HCT116 (cell line): ENCODE results near the gene POLD2. TPM values are rescaled to one million over a fixed set of nuclear protein-coding genes. Genes with fewer than 3 reads are reported as not detected.

Experiments
- ATAC-seq: fragments of 200-7000 bp; cut with Tn5 transposase; 2 replicates; pipeline ENCODE4 v1.9.1; 2020; ENCODE audit warnings: mild to moderate bottlenecking, moderate library complexity
- BruUV-seq: library from RNA; stranded (reverse); fragments of 400-500 nt; replicated peaks from 2 replicates; lab custom pipeline; 2021; lab: Mats Ljungman, UMichigan
- CTCF ChIA-PET: fragments of 300-600 bp; sonication (Branson Sonifier 250); formaldehyde crosslinking; loops from one replicate; lab custom pipeline; 2021; ENCODE audit warnings: antibody characterized with exemption; lab: Charles Lee
- POLR2A ChIA-PET: fragments of 300-600, 350-600 bp; sonication (Branson Sonifier 250); formaldehyde crosslinking; loops from one replicate; lab custom pipeline; 2021; ENCODE audit warnings: antibody characterized with exemption; lab: Charles Lee
- RAD21 ChIA-PET, 2 experiments: fragments of 300-600 bp; sonication (Branson Sonifier 250); formaldehyde crosslinking; loops; one replicate each; lab custom pipeline; 2023; ENCODE audit warnings: low total read pairs in 2 of 2; ENCODE audit not compliant: uncharacterized antibody in 2 of 2, unreplicated experiment in 2 of 2, low non-redundant PET in 1 of 2; lab: Charles Lee
- DNase-seq: peaks from one replicate; pipeline ENCODE4 v3.0.0-alpha.2; 2010; ENCODE audit warnings: low read depth, low spot score
- H2AFZ ChIP-seq: fragments of 200-600 bp; shearing (Covaris generic), sonication (generic); 2 replicates; pipeline ENCODE4 v1.6.1; 2017; ENCODE audit warnings: low read depth, mixed run types, mixed read lengths, antibody characterized with exemption, low read length; ENCODE audit not compliant: poor library complexity, severe bottlenecking
- H3K27ac ChIP-seq: 2 replicates; pipeline ENCODE4 v1.5.1; 2012; ENCODE audit warnings: low read depth, low read length
- H3K27me3 ChIP-seq: fragments of 200-600 bp; sonication (generic); 2 replicates; pipeline ENCODE4 v1.6.1; 2016; ENCODE audit warnings: mixed run types, low read length, mixed read lengths; ENCODE audit not compliant: insufficient read depth
- H3K36me3 ChIP-seq, 2 experiments: fragments of 200-500 bp in 1 of 2; fragments of 200-600 bp in 1 of 2; sonication (Bioruptor generic) in 1 of 2; sonication (generic) in 1 of 2; 2 replicates each; pipeline versions ENCODE4 v1.5.1 to v1.6.1; 2014 to 2016; ENCODE audit warnings: low read length in 2 of 2, inconsistent platforms in 1 of 2, mixed read lengths in 1 of 2, mixed run types in 1 of 2; ENCODE audit not compliant: insufficient read depth in 2 of 2, control insufficient read depth in 1 of 2
- H3K4me1 ChIP-seq, 2 experiments: fragments of 200-600 bp in 1 of 2; sonication (generic) in 1 of 2; 2 replicates each; pipeline versions ENCODE4 v1.5.1 to v1.6.1; 2012 to 2017; ENCODE audit warnings: low read length in 2 of 2, inconsistent platforms in 1 of 2, mild to moderate bottlenecking in 1 of 2, mixed read lengths in 1 of 2, mixed run types in 1 of 2, moderate library complexity in 1 of 2; ENCODE audit not compliant: insufficient read depth in 2 of 2, control insufficient read depth in 1 of 2
- H3K4me2 ChIP-seq: fragments of 200-600 bp; sonication (generic); 2 replicates; pipeline ENCODE4 v1.6.1; 2017; ENCODE audit warnings: mixed run types, low read length, mixed read lengths
- H3K4me3 ChIP-seq, 2 experiments: fragments of 200-600 bp in 1 of 2; sonication (generic) in 1 of 2; replicated peaks in 1 of 2; 2 replicates each; pipeline ENCODE4 v1.5.1; 2011 to 2016; ENCODE audit warnings: low read length in 2 of 2, control low read depth in 1 of 2, low read depth in 1 of 2, mild to moderate bottlenecking in 1 of 2, mixed read lengths in 1 of 2, mixed run types in 1 of 2
- H3K79me2 ChIP-seq: fragments of 200-600 bp; sonication (generic); 2 replicates; pipeline ENCODE4 v1.6.1; 2017; ENCODE audit warnings: mild to moderate bottlenecking, mixed run types, low read length, moderate library complexity, mixed read lengths; ENCODE audit not compliant: insufficient read depth
- H3K9ac ChIP-seq: fragments of 200-600 bp; sonication (generic); 2 replicates; pipeline ENCODE4 v1.6.1; 2016; ENCODE audit warnings: low read length, mixed read lengths
- H3K9me2 ChIP-seq: fragments of 200-600 bp; sonication (generic), shearing (Covaris generic); 2 replicates; pipeline ENCODE4 v1.6.1; 2017; ENCODE audit warnings: mixed run types, mild to moderate bottlenecking, moderate library complexity; ENCODE audit not compliant: insufficient read depth
- H3K9me3 ChIP-seq, 2 experiments: fragments of 200-500 bp in 1 of 2; fragments of 200-600 bp in 1 of 2; sonication (Bioruptor generic) in 1 of 2; sonication (generic) in 1 of 2; 2 replicates each; pipeline ENCODE4 v1.6.1; 2014 to 2017; ENCODE audit warnings: low read length in 2 of 2, mixed read lengths in 2 of 2, inconsistent platforms in 1 of 2, low read depth in 1 of 2, mild to moderate bottlenecking in 1 of 2, mixed run types in 1 of 2, moderate library complexity in 1 of 2; ENCODE audit not compliant: control insufficient read depth in 1 of 2, insufficient read depth in 1 of 2
- H4K20me1 ChIP-seq: fragments of 200-600 bp; sonication (generic), shearing (Covaris generic); 2 replicates; pipeline ENCODE4 v1.6.1; 2017; ENCODE audit warnings: mixed run types, mild to moderate bottlenecking, moderate library complexity; ENCODE audit not compliant: insufficient read depth
- CEBPB ChIP-seq: IDR thresholded peaks from 2 replicates; pipeline ENCODE4 v1.6.1; 2012; ENCODE audit warnings: low read depth
- CTCF ChIP-seq, 3 experiments: fragments of 200-600 bp in 1 of 3; sonication (generic) in 1 of 3; IDR thresholded peaks in 2 of 3; conservative IDR thresholded peaks in 1 of 3; 2 replicates each; pipeline ENCODE4 v1.5.1; 2012 to 2017; ENCODE audit warnings: low read depth in 2 of 3, low read length in 2 of 3, antibody characterized with exemption in 1 of 3, borderline replicate concordance in 1 of 3, control low read depth in 1 of 3, mild to moderate bottlenecking in 1 of 3, mixed read lengths in 1 of 3, mixed run types in 1 of 3, moderate library complexity in 1 of 3; ENCODE audit not compliant: insufficient read depth in 1 of 3
- EGR1 ChIP-seq: IDR thresholded peaks from 2 replicates; pipeline ENCODE4 v1.6.1; 2012; ENCODE audit warnings: low read depth
- ELF1 ChIP-seq: IDR thresholded peaks from 2 replicates; pipeline ENCODE4 v1.6.1; 2012; ENCODE audit warnings: low read depth, borderline replicate concordance
- EZH2 ChIP-seq: fragments of 200-600 bp; sonication (generic); IDR thresholded peaks from 2 replicates; pipeline ENCODE4 v1.6.1; 2017; ENCODE audit warnings: antibody characterized with exemption, mixed run types
- EZH2phosphoT487 ChIP-seq: fragments of 200-600 bp; IDR thresholded peaks from 2 replicates; pipeline ENCODE4 v1.6.1; 2018; ENCODE audit warnings: antibody characterized with exemption, borderline replicate concordance
- FOSL1 ChIP-seq: IDR thresholded peaks from 2 replicates; pipeline ENCODE4 v1.6.1; 2012; ENCODE audit warnings: low read depth
- JUND ChIP-seq: IDR thresholded peaks from 2 replicates; pipeline ENCODE4 v1.6.1; 2012
- POLR2A ChIP-seq: IDR thresholded peaks from 2 replicates; pipeline ENCODE4 v1.7.0; 2011; ENCODE audit warnings: borderline replicate concordance; ENCODE audit not compliant: insufficient read depth, insufficient read length; ENCODE audit errors: extremely low read depth
- RAD21 ChIP-seq: IDR thresholded peaks from 2 replicates; pipeline ENCODE4 v1.6.1; 2012; ENCODE audit warnings: low read depth, mild to moderate bottlenecking
- REST ChIP-seq: IDR thresholded peaks from 2 replicates; pipeline ENCODE4 v1.6.1; 2012; ENCODE audit warnings: low read depth
- SP1 ChIP-seq: IDR thresholded peaks from 2 replicates; pipeline ENCODE4 v1.6.1; 2012; ENCODE audit warnings: low read depth
- TCF7L2 ChIP-seq: IDR thresholded peaks from 2 replicates; pipeline ENCODE4 v1.7.0; 2011; ENCODE audit warnings: borderline replicate concordance, inconsistent platforms; ENCODE audit not compliant: insufficient read depth, insufficient read length; ENCODE audit errors: extremely low read depth
- intact Hi-C: fragments of 100-400 bp; cut with micrococcal nuclease; formaldehyde crosslinking; loops from 2 replicates; pipeline ENCODE4 v1.10.0; 2022
- total RNA-seq: library from RNA; stranded (reverse); gene quantifications from one replicate; pipeline ENCODE4 v1.2.1, GENCODE V29; 2021; ENCODE audit not compliant: unreplicated experiment
- TF ChIP-seq, protein P1 (sequence below): IDR thresholded peaks from 2 replicates; pipeline ENCODE4 v1.6.1; 2012
- TF ChIP-seq, protein P2 (sequence below): IDR thresholded peaks from 2 replicates; pipeline ENCODE4 v1.6.1; 2012

The POLD2 gene
- total RNA-seq, 1 experiment from 2014 or later: 237 TPM

- no TSS peak for BruUV-seq
- H3K9me3 ChIP-seq: no peaks in the 10 kb centered on the region
- no peak for DNase-seq
- no peak overlapping the region for H3K4me2 ChIP-seq
- no peak overlapping the region for H2AFZ ChIP-seq
- H4K20me1 ChIP-seq: no peaks in the 10 kb centered on the region
- H3K27me3 ChIP-seq: no peaks in the 10 kb centered on the region
- intact Hi-C loops: no loop called here
- peaks cover 0 to 3% of the 10 kb centered on the region in 2 experiments; a peak in 1 of 4 replicates for H3K4me1 ChIP-seq
- ChIA-PET RAD21 (no interaction called here), CTCF (no interaction called here)
- H3K9me2 ChIP-seq: no peaks in the 10 kb centered on the region
- H3K36me3 ChIP-seq: no peaks in the 10 kb centered on the region
- ATAC-seq: no peak
- no peaks in the 10 kb centered on the region for H3K79me2 ChIP-seq
- no peak overlapping the region for H3K4me3 ChIP-seq
- H3K27ac ChIP-seq: no peak overlapping the region
- TF ChIP-seq ELF1 (no peak), JUND (no peak), SP1 (no peak), FOSL1 (no peak), POLR2A (no peak), CEBPB (no peak), EZH2 (no peak), REST (no peak), RAD21 (no peak), TCF7L2 (no peak), EGR1 (no peak), EZH2phosphoT487 (no peak), CTCF (IDR thresholded peaks at IDR 0.05 in 2 of 3, conservative IDR thresholded peaks at IDR 0.05 in 1 of 3; ENCODE audit: borderline replicate concordance in 1 of 3, insufficient read depth in 1 of 3, low read depth in 2 of 3, low read length in 2 of 3) (no peak)
- TF ChIP-seq, protein P1, sequence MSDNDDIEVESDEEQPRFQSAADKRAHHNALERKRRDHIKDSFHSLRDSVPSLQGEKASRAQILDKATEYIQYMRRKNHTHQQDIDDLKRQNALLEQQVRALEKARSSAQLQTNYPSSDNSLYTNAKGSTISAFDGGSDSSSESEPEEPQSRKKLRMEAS: no peak
- TF ChIP-seq, protein P2, sequence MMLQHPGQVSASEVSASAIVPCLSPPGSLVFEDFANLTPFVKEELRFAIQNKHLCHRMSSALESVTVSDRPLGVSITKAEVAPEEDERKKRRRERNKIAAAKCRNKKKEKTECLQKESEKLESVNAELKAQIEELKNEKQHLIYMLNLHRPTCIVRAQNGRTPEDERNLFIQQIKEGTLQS: no peak
- TF ChIP-seq, all 23 proteins: peak for 0
- H3K9ac ChIP-seq: no peak overlapping the region
- POLR2A ChIA-PET: no interaction called here
Measured at GRCh38 chr7:44158873-44159631, 35.7 kb upstream of the POLD2 start.
